Measurements from ENCODE around the gene NRTN. TPM values are rescaled to one million over a fixed set of nuclear protein-coding genes. Genes with fewer than 3 reads are reported as not detected.

The NRTN gene
- total RNA-seq, 4 donors from 2014 or later, result 1.1 to 3.8 (median 1.4) TPM

GRCh38 chr19:5801796-5802619, 2.9 kb upstream of the NRTN start:
- H3K27me3 ChIP-seq, result peaks cover 0 to 75% (median 3%) of the 10 kb centered on the region in 4 donors
- no peak overlapping the region for H3K4me3 ChIP-seq
- no peak for TF ChIP-seq POLR2A (IDR thresholded peaks at IDR 0.05)
- no peak for TF ChIP-seq CTCF (IDR thresholded peaks at IDR 0.05)
- no peaks in the 10 kb centered on the region for H3K36me3 ChIP-seq
- peaks cover 9 to 49% (median 21%) of the 10 kb centered on the region in 3 donors for H3K4me1 ChIP-seq
- no peak overlapping the region for H3K27ac ChIP-seq
- no peak for DNase-seq
- WGBS, 2 donors, result 60% methylated on average over 2 of the region's 33 CpGs; no CpG with 5 or more reads in 1 of the 2 donors
- H3K9me3 ChIP-seq, result no peaks in the 10 kb centered on the region
- intact Hi-C loops (cut with DNase I), result no loop called here

- 9 to 40% methylated on average over 1 to 8 of the region's 8 CpGs for WGBS, 2 donors
These were observed 1.5 kb upstream of the NRTN start for GRCh38 chr19:5803441-5803751.

GRCh38 chr19:5803752-5804515, 933 bp upstream of the NRTN start:
- Histone ChIP-seq H3K9me3 (no peaks in the 10 kb centered on the region), H3K27me3 (peaks cover 0 to 71% (median 3%) of the 10 kb centered on the region in 4 donors), H3K27ac (peak overlapping the region in 2 of 4 donors; percentile 33 to 68), H3K4me1 (peaks cover 9 to 49% (median 21%) of the 10 kb centered on the region in 3 donors), H3K36me3 (no peaks in the 10 kb centered on the region), H3K4me3 (peak overlapping the region in 3 of 4 donors; percentile 43 to 61 (median 45))
- 5 to 7% methylated on average over 4 to 7 of the region's 54 CpGs for whole genome bisulfite sequencing, 2 donors
- no peak for DNase-seq
- TF ChIP-seq CTCF (IDR thresholded peaks at IDR 0.05) (peak; percentile 66 to 98 (median 94)), POLR2A (IDR thresholded peaks at IDR 0.05) (no peak)
- intact Hi-C loops (cut with DNase I), result loop anchor here (2.0 kb wide), 1 partner anchor 89 kb away; no protein-coding TSS in a partner anchor

More at GRCh38 chr19:5803441-5803751, 1.5 kb upstream of the NRTN start:
- H3K4me1 ChIP-seq, result peaks cover 9 to 49% (median 21%) of the 10 kb centered on the region in 3 donors
- H3K36me3 ChIP-seq, result no peaks in the 10 kb centered on the region
- no peak for DNase-seq
- H3K4me3 ChIP-seq, result peak overlapping the region in 3 of 4 donors; percentile 43 to 61 (median 45)
- intact Hi-C loops (cut with DNase I), result no loop called here
- TF ChIP-seq CTCF (IDR thresholded peaks at IDR 0.05) (no peak), POLR2A (IDR thresholded peaks at IDR 0.05) (no peak)
- peaks cover 0 to 75% (median 3%) of the 10 kb centered on the region in 4 donors for H3K27me3 ChIP-seq
- H3K27ac ChIP-seq, result peak overlapping the region in 2 of 4 donors; percentile 23 to 33
- no peaks in the 10 kb centered on the region for H3K9me3 ChIP-seq

- WGBS, 2 donors, result 3 to 4% methylated on average over 12 to 18 of the region's 46 CpGs
- intact Hi-C loops (cut with DNase I), result loop anchor here (2.0 kb wide), 1 partner anchor 87 kb away; no protein-coding TSS in a partner anchor
- H3K4me1 ChIP-seq, result peaks cover 9 to 49% (median 21%) of the 10 kb centered on the region in 3 donors
- TF ChIP-seq POLR2A (IDR thresholded peaks at IDR 0.05) (no peak), CTCF (IDR thresholded peaks at IDR 0.05) (peak; percentile 54 to 78 (median 72))
- peaks cover 0 to 55% (median 3%) of the 10 kb centered on the region in 4 donors for H3K27me3 ChIP-seq
- peak overlapping the region in 3 of 4 donors; percentile 43 to 61 (median 45) for H3K4me3 ChIP-seq
- H3K9me3 ChIP-seq, result no peaks in the 10 kb centered on the region
- H3K36me3 ChIP-seq, result no peaks in the 10 kb centered on the region
- H3K27ac ChIP-seq, result peak overlapping the region; percentile 24 to 81 (median 78)
- DNase-seq, result no peak
These were observed 730 bp downstream of the NRTN start for GRCh38 chr19:5805462-5806132.

All from esophagus squamous epithelium (tissue), 5 donors.